ENCODE data around the gene TRAPPC5.

The TRAPPC5 gene

GRCh38 chr19:7720351-7720750, 39.7 kb downstream of the TRAPPC5 start:
- no peaks in the 10 kb centered on the region for H3K36me3 ChIP-seq (replicated peaks)
- in situ Hi-C loops (cut with HindIII; ENCODE audit: low pct_ligation_motif_present, low sequenced_read_pairs): no loop called here
- H3K27me3 ChIP-seq (replicated peaks): no peaks in the 10 kb centered on the region
- TF ChIP-seq CTCF (IDR thresholded peaks at IDR 0.05; ENCODE audit: low read depth, low read length, missing control alignments): no peak
- H3K27ac ChIP-seq: no peak overlapping the region
- H3K4me3 ChIP-seq (ENCODE audit: low read depth, low read length): no peak overlapping the region
- DNase-seq: no peak

GRCh38 chr19:7722231-7722651, 41.6 kb downstream of the TRAPPC5 start:
- H3K27ac ChIP-seq: no peak overlapping the region
- no peak for DNase-seq
- H3K36me3 ChIP-seq (replicated peaks): no peaks in the 10 kb centered on the region
- no peak overlapping the region for H3K4me3 ChIP-seq (ENCODE audit: low read depth, low read length)
- in situ Hi-C loops (cut with HindIII; ENCODE audit: low pct_ligation_motif_present, low sequenced_read_pairs): no loop called here
- H3K27me3 ChIP-seq (replicated peaks): no peaks in the 10 kb centered on the region
- no peak for TF ChIP-seq CTCF (IDR thresholded peaks at IDR 0.05; ENCODE audit: low read depth, low read length, missing control alignments)

GRCh38 chr19:7725791-7726190, 45.2 kb downstream of the TRAPPC5 start:
- Histone ChIP-seq H3K27ac (no peak overlapping the region), H3K36me3 (replicated peaks) (no peaks in the 10 kb centered on the region), H3K4me3 (ENCODE audit: low read depth, low read length) (no peak overlapping the region), H3K27me3 (replicated peaks) (peaks cover 23% of the 10 kb centered on the region)
- no peak for TF ChIP-seq CTCF (IDR thresholded peaks at IDR 0.05; ENCODE audit: low read depth, low read length, missing control alignments)
- in situ Hi-C loops (cut with HindIII; ENCODE audit: low pct_ligation_motif_present, low sequenced_read_pairs): no loop called here
- no peak for DNase-seq

- no peak for TF ChIP-seq CTCF (IDR thresholded peaks at IDR 0.05; ENCODE audit: low read depth, low read length, missing control alignments)
- in situ Hi-C loops (cut with HindIII; ENCODE audit: low pct_ligation_motif_present, low sequenced_read_pairs): no loop called here
- Histone ChIP-seq H3K27ac (no peak overlapping the region), H3K4me3 (ENCODE audit: low read depth, low read length) (no peak overlapping the region), H3K36me3 (replicated peaks) (no peaks in the 10 kb centered on the region), H3K27me3 (replicated peaks) (peaks cover 32% of the 10 kb centered on the region)
- DNase-seq: no peak
Observed at GRCh38 chr19:7729211-7729610, 48.6 kb downstream of the TRAPPC5 start.

- no peak for TF ChIP-seq CTCF (IDR thresholded peaks at IDR 0.05; ENCODE audit: low read depth, low read length, missing control alignments)
- no peak for DNase-seq
- Histone ChIP-seq H3K4me3 (ENCODE audit: low read depth, low read length) (no peak overlapping the region), H3K27me3 (replicated peaks) (peaks cover 32% of the 10 kb centered on the region), H3K27ac (no peak overlapping the region), H3K36me3 (replicated peaks) (no peaks in the 10 kb centered on the region)
- in situ Hi-C loops (cut with HindIII; ENCODE audit: low pct_ligation_motif_present, low sequenced_read_pairs): no loop called here
Observed at GRCh38 chr19:7729831-7730285, 49.2 kb downstream of the TRAPPC5 start.

Data from brain microvascular endothelial cell (primary cell).